Esophagus muscularis mucosa (tissue), 3 donors: ENCODE results near the gene ATF6B.

ENCODE experiments used
- CTCF ChIP-seq, 3 experiments: fragments of 200-600 bp in 2 of 3; fragments of 450-650 bp in 1 of 3; sonication (generic) in 2 of 3; IDR thresholded peaks; one replicate each; pipeline ENCODE4 v1.5.1; 2017 to 2019; ENCODE audit warnings: antibody characterized with exemption in 3 of 3, mild to moderate bottlenecking in 2 of 3, moderate library complexity in 1 of 3
- POLR2A ChIP-seq: fragments of 450-650 bp; IDR thresholded peaks from one replicate; pipeline ENCODE4 v1.6.1; 2017; ENCODE audit warnings: antibody characterized with exemption, moderate library complexity, mild to moderate bottlenecking, low read depth

GRCh38 chr6:32102255-32102654 lies 25.8 kb downstream of the ATF6B start:
- TF ChIP-seq CTCF (IDR thresholded peaks at IDR 0.05) (no peak), POLR2A (no peak)
